GM12878 (cell line): ENCODE data around the gene UFD1. TPM values are rescaled to one million over a fixed set of nuclear protein-coding genes. Genes with fewer than 3 reads are reported as not detected.

Source experiments
- ATAC-seq: fragments of 200-7000 bp; cut with Tn5 transposase; 3 replicates; pipeline ENCODE4 v1.9.1; 2020; ENCODE audit warnings: mild to moderate bottlenecking, moderate library complexity
- BruUV-seq: library from RNA; stranded (reverse); fragments of 400-500 nt; replicated peaks from 2 replicates; lab custom pipeline; 2021; lab: Mats Ljungman, UMichigan
- CTCF ChIA-PET: fragments of 300-600 bp; sonication (Branson Sonifier 250); formaldehyde crosslinking; extraction: SDS; loops from one replicate; lab custom pipeline; 2021; ENCODE audit warnings: inconsistent platforms; lab: Yijun Ruan, JAX
- POLR2A ChIA-PET: fragments of 350-600 bp; formaldehyde crosslinking; extraction: SDS; loops from one replicate; lab custom pipeline; 2021; ENCODE audit warnings: inconsistent platforms; lab: Charles Lee
- RAD21 ChIA-PET: fragments of 300-600 bp; sonication (Branson Sonifier 250); formaldehyde crosslinking; loops from one replicate; lab custom pipeline; 2023; ENCODE audit warnings: antibody characterized with exemption; ENCODE audit not compliant: unreplicated experiment; lab: Charles Lee
- SMC1A ChIA-PET: fragments of 300-600 bp; sonication (Branson Sonifier 250); formaldehyde crosslinking; loops from one replicate; lab custom pipeline; 2023; ENCODE audit not compliant: unreplicated experiment, uncharacterized antibody; lab: Charles Lee
- DNase-seq: peaks from one replicate; pipeline ENCODE4 v3.0.0-alpha.2; 2011; ENCODE audit warnings: low read depth, low spot score
- FAIRE-seq: peaks from 3 replicates; lab custom pipeline; 2011; peaks lifted over from hg19 to GRCh38; lab: Jason Lieb, UNC
- H2AFZ ChIP-seq: 2 replicates; pipeline ENCODE4 v1.6.0; 2011; ENCODE audit warnings: low read depth, low read length, control low read depth; ENCODE audit not compliant: control insufficient read depth
- H3K27ac ChIP-seq: 2 replicates; pipeline ENCODE4 v1.5.1; 2011; ENCODE audit warnings: control low read depth; ENCODE audit not compliant: control insufficient read depth, insufficient read depth
- H3K27me3 ChIP-seq, 2 experiments: replicated peaks in 1 of 2; 2 replicates each; pipeline versions ENCODE4 v1.6.0 to v1.6.1; 2011; ENCODE audit warnings: low read length in 1 of 2; ENCODE audit not compliant: control insufficient read depth in 2 of 2, insufficient read depth in 2 of 2
- H3K36me3 ChIP-seq, 2 experiments: 2 replicates each; pipeline ENCODE4 v1.5.1; 2011; ENCODE audit warnings: low read length in 1 of 2; ENCODE audit not compliant: control insufficient read depth in 2 of 2, insufficient read depth in 2 of 2
- H3K4me1 ChIP-seq: 2 replicates; pipeline ENCODE4 v1.6.1; 2011; ENCODE audit warnings: mild to moderate bottlenecking, low read length, moderate library complexity, mixed read lengths; ENCODE audit not compliant: control insufficient read depth, insufficient read depth
- H3K4me2 ChIP-seq: 2 replicates; pipeline ENCODE4 v1.6.0; 2011; ENCODE audit warnings: control low read depth; ENCODE audit not compliant: control insufficient read depth, insufficient read depth
- H3K4me3 ChIP-seq: fragments of 200-600 bp; sonication (generic); 2 replicates; pipeline ENCODE4 v1.5.1; 2016
- H3K79me2 ChIP-seq: 2 replicates; pipeline ENCODE4 v1.6.0; 2011; ENCODE audit warnings: low read length; ENCODE audit not compliant: control insufficient read depth, insufficient read depth
- H3K9ac ChIP-seq: 2 replicates; pipeline ENCODE4 v1.8.0; 2011; ENCODE audit warnings: low read length, control low read depth, mixed read lengths; ENCODE audit not compliant: control insufficient read depth, insufficient read depth
- H3K9me3 ChIP-seq: replicated peaks from 3 replicates; pipeline ENCODE4 v1.5.1; 2011; ENCODE audit warnings: mild to moderate bottlenecking, low read length; ENCODE audit not compliant: control insufficient read depth, insufficient read depth
- H4K20me1 ChIP-seq: 2 replicates; pipeline ENCODE4 v1.6.0; 2011; ENCODE audit not compliant: control insufficient read depth, insufficient read depth
- BMI1 ChIP-seq: fragments of 450-650 bp; IDR thresholded peaks from 2 replicates; pipeline ENCODE4 v1.6.1; 2016; ENCODE audit warnings: mild to moderate bottlenecking, moderate library complexity, borderline replicate concordance
- CBX5 ChIP-seq: sonication (generic); IDR thresholded peaks from 2 replicates; pipeline ENCODE4 v1.6.1; 2016; ENCODE audit warnings: low read depth, moderate library complexity, mild to moderate bottlenecking, inconsistent platforms
- CHD1 ChIP-seq: IDR thresholded peaks from 2 replicates; pipeline ENCODE4 v1.6.1; 2012; ENCODE audit warnings: low read depth, low read length, improper control_type of control experiment
- EZH2 ChIP-seq: IDR thresholded peaks from 2 replicates; pipeline ENCODE4 v1.6.1; 2012; ENCODE audit warnings: low read depth, mild to moderate bottlenecking, control low read depth, inconsistent platforms, low read length, borderline replicate concordance; ENCODE audit not compliant: control insufficient read depth
- FOXK2 ChIP-seq: fragments of 450-650 bp; IDR thresholded peaks from 2 replicates; pipeline ENCODE4 v1.6.1; 2017; ENCODE audit warnings: mild to moderate bottlenecking, moderate library complexity
- HCFC1 ChIP-seq: fragments of 150-350 bp; IDR thresholded peaks from 2 replicates; pipeline ENCODE4 v1.6.1; 2014; ENCODE audit warnings: low read length
- KDM1A ChIP-seq: fragments of 200-600 bp; sonication (generic); IDR thresholded peaks from 2 replicates; pipeline ENCODE4 v1.6.1; 2016; ENCODE audit warnings: borderline replicate concordance
- MYC ChIP-seq: IDR thresholded peaks from 2 replicates; pipeline ENCODE4 v1.6.1; 2011; ENCODE audit warnings: mild to moderate bottlenecking, low read length, moderate library complexity, inconsistent platforms; ENCODE audit not compliant: insufficient read depth, insufficient replicate concordance, insufficient read length, severe bottlenecking
- NFIC ChIP-seq: IDR thresholded peaks from 2 replicates; pipeline ENCODE4 v1.6.1; 2012; ENCODE audit warnings: low read depth, mild to moderate bottlenecking, inconsistent platforms, low read length, moderate library complexity
- NR2F1 ChIP-seq: fragments of 450-650 bp; conservative IDR thresholded peaks from 2 replicates; pipeline ENCODE4 v1.6.1; 2017; ENCODE audit warnings: mild to moderate bottlenecking
- POLR2AphosphoS5 ChIP-seq: IDR thresholded peaks from 2 replicates; pipeline ENCODE4 v1.6.1; 2011; ENCODE audit warnings: mild to moderate bottlenecking, low read length, inconsistent platforms
- TAF1 ChIP-seq: IDR thresholded peaks from 2 replicates; pipeline ENCODE4 v1.6.1; 2011; ENCODE audit warnings: mild to moderate bottlenecking, low read depth, low read length, borderline replicate concordance
- TBL1XR1 ChIP-seq: IDR thresholded peaks from 2 replicates; pipeline ENCODE4 v1.6.1; 2012; ENCODE audit warnings: low read depth, low read length, improper control_type of control experiment
- ZNF384 ChIP-seq: IDR thresholded peaks from 2 replicates; pipeline ENCODE4 v1.6.1; 2012; ENCODE audit warnings: low read depth, mild to moderate bottlenecking, low read length, improper control_type of control experiment, borderline replicate concordance
- ZNF622 ChIP-seq: fragments of 450-650 bp; IDR thresholded peaks from 2 replicates; pipeline ENCODE4 v1.6.1; 2017; ENCODE audit warnings: mild to moderate bottlenecking, inconsistent platforms
- ZSCAN29 ChIP-seq: fragments of 450-650 bp; IDR thresholded peaks from 2 replicates; pipeline ENCODE4 v1.6.1; 2017; ENCODE audit warnings: mild to moderate bottlenecking, moderate library complexity
- WGBS: methylation state at CpG from one replicate; pipeline ENCODE4 v1.1.6; 2016; ENCODE audit warnings: low lambda C conversion rate; ENCODE audit not compliant: insufficient replicate concordance, insufficient coverage; ENCODE audit errors: missing lambda C conversion rate; 5-methylcytosine and 5-hydroxymethylcytosine counted together
- in situ Hi-C: fragments of 300-500 bp; cut with MboI; formaldehyde crosslinking; loops from 9 replicates; pipeline ENCODE4 v1.14.3; 2018; ENCODE audit warnings: mixed read lengths
- intact Hi-C: fragments of 100-400 bp; cut with micrococcal nuclease; formaldehyde crosslinking; loops from one replicate; pipeline ENCODE4 v1.14.2; 2022; ENCODE audit not compliant: unreplicated experiment
- polyA plus RNA-seq, 11 experiments: library from polyadenylated mRNA; depleted of rRNA in 4 of 11; unstranded in 6 of 11; stranded (reverse) in 5 of 11; fragments of >200 nt; fragmentation: Nextera tagmentation in 4 of 11; fragmentation: Illumina TruSeq in 1 of 11; extraction: Ambion mirVana in 4 of 11; extraction: Trizol in 1 of 11; gene quantifications; 1 replicate in 1 of 11; 2 replicates in 10 of 11; pipeline versions ENCODE4 v1.2.1 to v1.2.3, GENCODE V29; 2011 to 2016; ENCODE audit warnings: inconsistent platforms in 2 of 11, missing spikeins in 2 of 11, low read depth in 1 of 11
- total RNA-seq, 4 experiments: library from RNA; depleted of rRNA in 3 of 4; stranded (reverse); fragments of >200 nt in 3 of 4; fragmentation: Illumina TruSeq in 1 of 4; extraction: Trizol in 1 of 4; gene quantifications; 2 replicates each; pipeline versions ENCODE4 v1.2.1 to v1.2.3, GENCODE V29; 2013 to 2021
- TF ChIP-seq, protein P1 (sequence below): fragments of 450-650 bp; IDR thresholded peaks from 2 replicates; pipeline ENCODE4 v1.6.1; 2017; ENCODE audit warnings: mild to moderate bottlenecking, moderate library complexity
- TF ChIP-seq, protein P2 (sequence below): IDR thresholded peaks from 2 replicates; pipeline ENCODE4 v1.6.1; 2011; ENCODE audit warnings: borderline replicate concordance, low read depth, mild to moderate bottlenecking, moderate library complexity, mixed read lengths, low read length; ENCODE audit not compliant: insufficient read depth; ENCODE audit errors: extremely low read length

The UFD1 gene
- total and polyA plus RNA-seq, 10 of the 15 experiments (the other 5 are each of a cell fraction or from before 2014, with no cell fraction given): 67.2 to 143 (median 117) TPM

DNA sequence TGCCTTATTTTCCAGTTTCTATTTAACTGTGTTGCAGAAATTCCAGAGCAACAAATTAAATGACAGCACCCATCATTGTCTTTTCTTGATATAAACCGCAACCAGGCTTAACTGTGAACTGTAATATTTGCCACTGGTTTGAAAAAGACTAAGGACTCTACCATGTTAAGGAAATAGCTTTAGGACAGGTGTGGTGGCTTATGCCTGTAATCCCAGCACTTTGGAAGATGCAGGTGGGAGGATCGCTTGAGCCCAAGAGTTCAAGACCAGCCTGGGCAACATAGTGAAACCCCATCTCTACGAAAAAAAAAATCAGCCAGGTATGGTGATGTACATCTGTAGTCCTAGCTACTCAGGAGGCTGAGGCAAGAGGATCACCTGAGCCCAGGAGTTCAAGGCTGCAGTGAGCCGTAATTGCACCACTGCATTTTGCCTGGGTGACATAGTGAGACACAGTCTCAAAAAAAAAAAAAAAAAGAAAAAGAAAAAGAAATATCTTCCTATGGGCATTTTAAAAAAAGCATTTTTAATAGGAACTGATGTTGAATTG is 76.3 kb downstream of the UFD1 start (continued):
- TF ChIP-seq, protein P1, sequence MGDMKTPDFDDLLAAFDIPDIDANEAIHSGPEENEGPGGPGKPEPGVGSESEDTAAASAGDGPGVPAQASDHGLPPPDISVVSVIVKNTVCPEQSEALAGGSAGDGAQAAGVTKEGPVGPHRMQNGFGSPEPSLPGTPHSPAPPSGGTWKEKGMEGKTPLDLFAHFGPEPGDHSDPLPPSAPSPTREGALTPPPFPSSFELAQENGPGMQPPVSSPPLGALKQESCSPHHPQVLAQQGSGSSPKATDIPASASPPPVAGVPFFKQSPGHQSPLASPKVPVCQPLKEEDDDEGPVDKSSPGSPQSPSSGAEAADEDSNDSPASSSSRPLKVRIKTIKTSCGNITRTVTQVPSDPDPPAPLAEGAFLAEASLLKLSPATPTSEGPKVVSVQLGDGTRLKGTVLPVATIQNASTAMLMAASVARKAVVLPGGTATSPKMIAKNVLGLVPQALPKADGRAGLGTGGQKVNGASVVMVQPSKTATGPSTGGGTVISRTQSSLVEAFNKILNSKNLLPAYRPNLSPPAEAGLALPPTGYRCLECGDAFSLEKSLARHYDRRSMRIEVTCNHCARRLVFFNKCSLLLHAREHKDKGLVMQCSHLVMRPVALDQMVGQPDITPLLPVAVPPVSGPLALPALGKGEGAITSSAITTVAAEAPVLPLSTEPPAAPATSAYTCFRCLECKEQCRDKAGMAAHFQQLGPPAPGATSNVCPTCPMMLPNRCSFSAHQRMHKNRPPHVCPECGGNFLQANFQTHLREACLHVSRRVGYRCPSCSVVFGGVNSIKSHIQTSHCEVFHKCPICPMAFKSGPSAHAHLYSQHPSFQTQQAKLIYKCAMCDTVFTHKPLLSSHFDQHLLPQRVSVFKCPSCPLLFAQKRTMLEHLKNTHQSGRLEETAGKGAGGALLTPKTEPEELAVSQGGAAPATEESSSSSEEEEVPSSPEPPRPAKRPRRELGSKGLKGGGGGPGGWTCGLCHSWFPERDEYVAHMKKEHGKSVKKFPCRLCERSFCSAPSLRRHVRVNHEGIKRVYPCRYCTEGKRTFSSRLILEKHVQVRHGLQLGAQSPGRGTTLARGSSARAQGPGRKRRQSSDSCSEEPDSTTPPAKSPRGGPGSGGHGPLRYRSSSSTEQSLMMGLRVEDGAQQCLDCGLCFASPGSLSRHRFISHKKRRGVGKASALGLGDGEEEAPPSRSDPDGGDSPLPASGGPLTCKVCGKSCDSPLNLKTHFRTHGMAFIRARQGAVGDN: no peak
- TF ChIP-seq HCFC1 (no peak), NFIC (no peak)
- TF ChIP-seq, all 136 proteins: peak for 0

DNA sequence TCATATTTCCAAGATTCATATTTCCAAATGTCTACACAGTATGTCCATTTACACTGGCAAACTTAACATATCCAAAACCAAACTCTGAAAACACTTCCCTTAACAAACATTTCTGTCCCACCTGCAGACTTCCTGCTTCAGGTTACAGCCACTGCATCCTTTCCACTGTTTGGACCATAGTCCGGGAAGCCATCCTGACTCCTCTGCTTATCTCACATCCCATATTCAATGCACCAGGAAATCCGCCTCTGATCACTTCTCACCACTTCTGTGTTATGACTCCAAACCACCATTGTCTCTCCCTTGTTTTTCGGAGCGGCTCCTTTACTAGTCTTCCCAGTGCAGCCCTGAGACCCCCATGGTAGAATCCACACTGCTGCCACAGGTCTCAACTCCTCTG is 77.5 kb downstream of the UFD1 start:
- no peak overlapping the region for H3K4me3 ChIP-seq
- 90% methylated on average over 4 of the region's 4 CpGs for WGBS
- peaks cover 20 to 23% of the 10 kb centered on the region in 2 experiments; a peak in 3 of 4 replicates for H3K36me3 ChIP-seq
- no peak overlapping the region for H2AFZ ChIP-seq
- ATAC-seq (no peak), DNase-seq (no peak), FAIRE-seq (no peak)
- ChIA-PET SMC1A (no interaction called here), POLR2A (interaction anchor here (0.6 kb wide), 2 partner anchors 17 to 415 kb away, joined by 3 to 4 read pairs; no protein-coding TSS in a partner anchor), CTCF (interaction anchor here (1.2 kb wide), 1 partner anchor 9 kb away, joined by 3 read pairs; no protein-coding TSS in a partner anchor), RAD21 (no interaction called here)
- no peaks in the 10 kb centered on the region for H3K4me1 ChIP-seq
- no peak overlapping the region for H3K4me2 ChIP-seq
- H3K9me3 ChIP-seq: no peaks in the 10 kb centered on the region
- no peaks in the 10 kb centered on the region for H3K79me2 ChIP-seq
- no peaks in the 10 kb centered on the region for H3K27me3 ChIP-seq
- no peak overlapping the region for H3K27ac ChIP-seq
- H4K20me1 ChIP-seq: no peaks in the 10 kb centered on the region
- in situ Hi-C loops: no loop called here
- no peak overlapping the region for H3K9ac ChIP-seq
- intact Hi-C loops: no loop called here
- BruUV-seq: no TSS peak
- no peak for TF ChIP-seq NR2F1
- TF ChIP-seq BMI1: no peak
- TF ChIP-seq KDM1A: no peak
- TF ChIP-seq, protein P2, sequence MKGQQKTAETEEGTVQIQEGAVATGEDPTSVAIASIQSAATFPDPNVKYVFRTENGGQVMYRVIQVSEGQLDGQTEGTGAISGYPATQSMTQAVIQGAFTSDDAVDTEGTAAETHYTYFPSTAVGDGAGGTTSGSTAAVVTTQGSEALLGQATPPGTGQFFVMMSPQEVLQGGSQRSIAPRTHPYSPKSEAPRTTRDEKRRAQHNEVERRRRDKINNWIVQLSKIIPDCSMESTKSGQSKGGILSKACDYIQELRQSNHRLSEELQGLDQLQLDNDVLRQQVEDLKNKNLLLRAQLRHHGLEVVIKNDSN: no peak
- no peak for TF ChIP-seq ZNF384
- TF ChIP-seq FOXK2: no peak
- no peak for TF ChIP-seq MYC
- TF ChIP-seq CBX5: no peak
- TF ChIP-seq POLR2AphosphoS5: no peak
- TF ChIP-seq TBL1XR1: no peak
- TF ChIP-seq EZH2: no peak
- no peak for TF ChIP-seq CHD1
- TF ChIP-seq TAF1: no peak
- TF ChIP-seq ZNF622: no peak
- TF ChIP-seq ZSCAN29: no peak
